HG03521 (cell line): Measurements from ENCODE around the gene HECTD1.
"Not testable (repeated sequence)": the region's sequence is repeated elsewhere in the genome, so short reads cannot be mapped to it uniquely, and the experiment has no call there.

Experiments used
- ATAC-seq: cut with Tn5 transposase; IDR thresholded peaks from one replicate; pipeline ENCODE4 v1.9.1; 2021; ENCODE audit warnings: mild to moderate bottlenecking, moderate library complexity; ENCODE audit not compliant: unreplicated experiment

Gene HECTD1

DNA sequence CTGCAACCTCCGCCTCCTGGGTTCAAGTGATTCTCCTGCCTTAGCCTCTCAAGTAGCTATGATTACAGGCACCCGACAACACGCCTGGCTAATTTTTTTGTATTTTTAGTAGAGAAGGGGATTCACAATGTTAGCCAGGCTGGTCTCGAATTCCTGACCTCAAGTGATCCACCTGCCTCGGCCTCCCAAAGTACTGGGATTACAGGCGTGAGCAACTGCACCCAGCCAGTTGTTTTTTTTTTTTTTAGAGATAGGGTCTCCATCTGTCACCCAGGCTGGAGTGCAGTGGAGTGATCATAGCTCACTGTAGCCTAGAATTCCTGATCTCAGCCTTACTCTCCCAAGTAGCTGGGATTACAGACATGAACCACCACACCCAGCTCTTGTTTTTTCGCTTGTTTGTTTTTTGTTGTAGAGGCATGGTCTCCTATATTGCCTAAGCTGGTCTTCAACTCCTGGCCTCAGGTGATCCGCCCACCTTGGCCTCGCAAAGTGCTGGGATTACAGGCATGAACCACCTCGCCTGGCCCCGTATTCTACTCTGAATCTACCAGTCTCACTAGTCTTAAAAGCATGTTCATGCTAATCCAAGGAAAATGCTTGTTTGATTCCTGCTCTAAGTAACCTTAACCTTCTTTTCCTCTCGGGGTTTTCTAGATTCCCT, 149.8 kb downstream of the HECTD1 start:
- no peak for ATAC-seq

DNA sequence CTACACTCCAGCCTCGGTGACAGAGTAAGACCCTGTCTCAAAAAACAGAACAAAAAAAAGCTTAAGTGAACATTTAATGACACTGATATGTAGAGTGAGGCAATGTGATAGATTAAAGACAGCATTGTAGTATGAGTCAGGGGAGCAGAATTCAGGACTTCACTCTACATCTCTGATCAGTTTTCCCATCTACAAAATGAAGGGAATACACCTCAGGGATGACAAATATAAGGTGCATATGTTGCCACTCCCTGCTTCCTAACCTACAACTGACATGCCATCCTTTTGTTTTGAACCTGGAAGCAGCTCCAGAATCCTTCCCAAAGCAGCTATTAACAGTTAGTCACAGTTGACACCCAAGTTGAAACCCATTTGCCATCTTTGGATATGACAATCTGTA, 150.6 kb downstream of the HECTD1 start:
- no peak for ATAC-seq

DNA sequence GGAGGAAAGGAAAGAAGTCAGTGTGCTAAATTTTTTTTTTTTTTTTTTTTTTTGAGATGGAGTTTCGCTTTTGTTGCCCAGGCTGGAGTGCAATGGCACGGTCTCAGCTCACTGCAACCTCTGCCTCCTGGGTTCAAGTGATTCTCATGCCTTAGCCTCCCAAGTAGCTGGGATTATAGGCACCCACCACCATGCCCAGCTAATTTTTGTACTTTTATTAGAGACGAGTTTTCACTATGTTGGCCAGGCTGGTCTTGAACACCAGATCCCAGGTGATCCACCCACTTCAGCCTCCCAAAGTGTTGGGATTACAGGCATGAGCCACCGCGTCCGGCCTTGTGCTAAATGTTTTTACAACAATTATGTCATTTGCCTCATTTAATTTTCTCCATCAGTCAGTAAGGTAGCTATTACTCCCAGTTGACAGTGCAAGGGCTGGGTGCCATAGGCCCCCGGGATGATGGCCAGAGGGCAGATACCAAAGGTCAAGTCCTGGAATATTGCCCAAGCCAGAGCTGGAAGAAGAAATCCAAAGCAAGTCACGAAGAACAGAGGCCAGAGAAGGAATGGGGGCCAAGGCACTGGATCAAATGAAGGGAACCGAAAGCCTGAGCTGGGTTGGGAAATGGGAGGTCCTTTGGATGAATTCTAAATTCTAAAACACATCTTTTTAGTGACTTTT, 154.5 kb downstream of the HECTD1 start:
- not testable (repeated sequence) for ATAC-seq

DNA sequence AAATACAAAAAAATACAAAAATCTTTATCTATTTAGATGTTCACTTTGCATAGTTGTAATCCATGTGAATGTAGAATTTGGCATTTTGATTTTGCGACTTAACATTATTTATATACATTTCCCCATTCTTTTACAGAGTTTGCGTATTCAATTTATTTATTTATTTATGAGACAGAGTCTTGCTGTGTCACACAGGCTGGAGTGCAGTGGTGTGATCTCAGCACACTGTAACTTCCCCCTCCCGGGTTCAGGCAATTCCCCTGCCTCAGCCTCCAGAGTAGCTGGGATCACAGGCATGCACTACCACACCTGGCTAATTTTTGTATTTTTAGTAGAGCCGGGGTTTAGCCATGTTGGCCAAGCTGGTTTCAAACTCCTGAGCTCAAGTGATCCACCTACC, 156.1 kb downstream of the HECTD1 start:
- no peak for ATAC-seq

DNA sequence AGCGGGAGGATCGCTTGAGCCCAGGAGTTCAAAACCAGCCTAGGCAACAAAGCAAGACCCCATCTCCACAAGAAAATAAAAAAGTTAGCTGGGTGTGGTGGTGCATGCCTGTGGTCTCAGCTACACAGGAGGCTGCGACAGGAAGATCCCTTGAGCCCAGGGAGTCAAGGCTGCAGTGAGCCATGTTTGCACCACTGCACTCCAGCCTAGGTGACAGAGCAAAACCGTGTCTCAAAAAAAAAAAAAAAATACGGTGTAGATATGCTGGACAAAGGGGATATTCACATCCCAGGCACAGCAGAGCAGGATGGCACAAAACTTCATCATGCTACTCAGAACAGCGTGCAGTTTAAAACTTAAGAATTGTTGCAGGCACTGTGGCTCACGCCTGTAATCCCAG, 156.6 kb downstream of the HECTD1 start:
- ATAC-seq, result no peak
